Panc1 (cell line): ENCODE measurements around the gene NF1. TPM values are rescaled to one million over a fixed set of nuclear protein-coding genes. Genes with fewer than 3 reads are reported as not detected.

Experiments
- ATAC-seq: fragments of 200-7000 bp; cut with Tn5 transposase; 2 replicates; pipeline ENCODE4 v1.9.1; 2020; ENCODE audit warnings: mild to moderate bottlenecking, moderate library complexity
- BruUV-seq: library from RNA; stranded (reverse); fragments of 400-500 nt; replicated peaks from 2 replicates; lab custom pipeline; 2021; lab: Mats Ljungman, UMichigan
- CTCF ChIA-PET: fragments of 300-600 bp; sonication (Branson Sonifier 250); formaldehyde crosslinking; loops from one replicate; lab custom pipeline; 2022; ENCODE audit warnings: antibody characterized with exemption; lab: Charles Lee
- POLR2A ChIA-PET: fragments of 300-600 bp; sonication (Branson Sonifier 250); formaldehyde crosslinking; loops from one replicate; lab custom pipeline; 2022; ENCODE audit warnings: antibody characterized with exemption; lab: Charles Lee
- DNase-seq: peaks from one replicate; pipeline ENCODE4 v3.0.0-alpha.2; 2010; ENCODE audit warnings: low read depth, low spot score
- H3K27ac ChIP-seq: 2 replicates; pipeline ENCODE4 v1.5.1; 2011; ENCODE audit warnings: mild to moderate bottlenecking, low read length, inconsistent platforms
- H3K27me3 ChIP-seq: fragments of 200-500 bp; sonication (Bioruptor generic); 2 replicates; pipeline ENCODE4 v1.6.0; 2014; ENCODE audit warnings: low read length, inconsistent platforms; ENCODE audit not compliant: control insufficient read depth, insufficient read depth
- H3K36me3 ChIP-seq: fragments of 200-500 bp; sonication (Bioruptor generic); 2 replicates; pipeline ENCODE4 v1.5.1; 2014; ENCODE audit warnings: inconsistent platforms, mild to moderate bottlenecking, low read length, moderate library complexity; ENCODE audit not compliant: control insufficient read depth, insufficient read depth
- H3K4me1 ChIP-seq: 2 replicates; pipeline ENCODE4 v1.5.1; 2011; ENCODE audit warnings: inconsistent platforms, mild to moderate bottlenecking, low read length, moderate library complexity; ENCODE audit not compliant: control insufficient read depth, insufficient read depth
- H3K4me3 ChIP-seq, 2 experiments: 2 replicates each; pipeline ENCODE4 v1.5.1; 2011 to 2012; ENCODE audit warnings: low read depth in 2 of 2, low read length in 2 of 2, mild to moderate bottlenecking in 2 of 2, inconsistent platforms in 1 of 2, moderate library complexity in 1 of 2
- H3K9me3 ChIP-seq: fragments of 200-500 bp; sonication (Bioruptor generic); 2 replicates; pipeline ENCODE4 v1.5.1; 2014; ENCODE audit warnings: low read depth, mild to moderate bottlenecking, inconsistent platforms, low read length, moderate library complexity; ENCODE audit not compliant: control insufficient read depth, insufficient read depth
- CTCF ChIP-seq: fragments of 450-650 bp; IDR thresholded peaks from 2 replicates; pipeline ENCODE4 v1.5.1; 2017; ENCODE audit warnings: mild to moderate bottlenecking
- POLR2AphosphoS5 ChIP-seq: IDR thresholded peaks from 2 replicates; pipeline ENCODE4 v1.6.1; 2012; ENCODE audit warnings: mild to moderate bottlenecking, low read depth, low read length, moderate library complexity
- SIN3A ChIP-seq: IDR thresholded peaks from 2 replicates; pipeline ENCODE4 v1.6.1; 2012; ENCODE audit warnings: low read depth, mild to moderate bottlenecking, low read length, moderate library complexity, borderline replicate concordance; ENCODE audit not compliant: insufficient read depth
- TCF7L2 ChIP-seq: IDR thresholded peaks from 2 replicates; pipeline ENCODE4 v1.6.1; 2011; ENCODE audit warnings: mild to moderate bottlenecking, low read depth, low read length, inconsistent platforms
- in situ Hi-C: cut with HindIII; loops from 2 replicates; pipeline ENCODE4 v1.10.0; 2016; ENCODE audit warnings: low sequenced_read_pairs, low pct_unique_long_range_greater_than_20kb
- intact Hi-C: fragments of 100-400 bp; cut with micrococcal nuclease; formaldehyde crosslinking; loops from one replicate; pipeline ENCODE4 v1.10.0; 2022; ENCODE audit not compliant: unreplicated experiment
- total RNA-seq: library from RNA; stranded (reverse); gene quantifications from one replicate; pipeline ENCODE4 v1.2.1, GENCODE V29; 2021; ENCODE audit not compliant: unreplicated experiment
- TF ChIP-seq, protein P1 (sequence below), 2 experiments: IDR thresholded peaks; 2 replicates each; pipeline ENCODE4 v1.6.1; 2011 to 2012; ENCODE audit warnings: low read depth in 2 of 2, control low read depth in 1 of 2, low read length in 1 of 2, mild to moderate bottlenecking in 1 of 2, moderate library complexity in 1 of 2; ENCODE audit not compliant: insufficient read depth in 1 of 2

The NF1 gene
- total RNA-seq, 1 experiment from 2014 or later, result 82.5 TPM

DNA sequence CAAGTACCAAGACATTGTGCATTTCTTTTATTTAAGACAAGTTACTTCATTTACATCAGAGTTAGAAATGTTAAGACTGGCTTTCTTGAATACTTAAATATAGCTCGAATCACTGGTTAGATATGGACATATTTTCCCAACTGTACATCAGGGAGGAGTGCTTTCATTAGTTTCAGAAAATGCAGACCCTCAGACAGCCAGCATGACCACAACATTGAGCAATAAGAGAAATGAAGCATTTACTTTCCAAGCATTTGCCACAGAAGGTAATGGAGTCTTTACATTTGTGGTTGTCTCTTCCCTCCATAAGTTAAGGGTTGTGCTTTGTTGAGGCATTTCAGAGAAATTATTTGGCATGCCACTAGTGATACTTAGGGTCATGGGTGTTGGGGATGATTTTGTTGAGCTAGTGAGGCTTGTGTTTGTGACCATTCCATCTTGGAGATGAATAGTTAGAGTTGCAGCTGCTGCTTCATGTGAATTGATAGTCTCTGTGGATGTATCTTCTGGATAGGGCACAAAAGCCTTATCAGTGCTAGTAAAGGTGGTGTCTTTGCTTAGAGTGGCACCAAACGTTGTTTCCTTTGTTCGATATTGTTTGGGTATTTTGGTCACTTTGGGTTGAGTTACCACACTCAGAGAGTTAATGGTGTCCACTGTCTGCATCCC is 200.2 kb downstream of the NF1 start:
- Histone ChIP-seq H3K36me3 (no peaks in the 10 kb centered on the region; the same call in 1 of the 2 replicates), H3K4me1 (no peaks in the 10 kb centered on the region), H3K27ac (no peak overlapping the region), H3K9me3 (no peaks in the 10 kb centered on the region), H3K27me3 (no peaks in the 10 kb centered on the region), H3K4me3 (no peak overlapping the region)
- POLR2A ChIA-PET, result interaction anchor here (0.7 kb wide), 1 partner anchor 286 kb away, joined by 3 read pairs; no protein-coding TSS in a partner anchor
- intact Hi-C loops, result no loop called here
- TF ChIP-seq, protein P1, sequence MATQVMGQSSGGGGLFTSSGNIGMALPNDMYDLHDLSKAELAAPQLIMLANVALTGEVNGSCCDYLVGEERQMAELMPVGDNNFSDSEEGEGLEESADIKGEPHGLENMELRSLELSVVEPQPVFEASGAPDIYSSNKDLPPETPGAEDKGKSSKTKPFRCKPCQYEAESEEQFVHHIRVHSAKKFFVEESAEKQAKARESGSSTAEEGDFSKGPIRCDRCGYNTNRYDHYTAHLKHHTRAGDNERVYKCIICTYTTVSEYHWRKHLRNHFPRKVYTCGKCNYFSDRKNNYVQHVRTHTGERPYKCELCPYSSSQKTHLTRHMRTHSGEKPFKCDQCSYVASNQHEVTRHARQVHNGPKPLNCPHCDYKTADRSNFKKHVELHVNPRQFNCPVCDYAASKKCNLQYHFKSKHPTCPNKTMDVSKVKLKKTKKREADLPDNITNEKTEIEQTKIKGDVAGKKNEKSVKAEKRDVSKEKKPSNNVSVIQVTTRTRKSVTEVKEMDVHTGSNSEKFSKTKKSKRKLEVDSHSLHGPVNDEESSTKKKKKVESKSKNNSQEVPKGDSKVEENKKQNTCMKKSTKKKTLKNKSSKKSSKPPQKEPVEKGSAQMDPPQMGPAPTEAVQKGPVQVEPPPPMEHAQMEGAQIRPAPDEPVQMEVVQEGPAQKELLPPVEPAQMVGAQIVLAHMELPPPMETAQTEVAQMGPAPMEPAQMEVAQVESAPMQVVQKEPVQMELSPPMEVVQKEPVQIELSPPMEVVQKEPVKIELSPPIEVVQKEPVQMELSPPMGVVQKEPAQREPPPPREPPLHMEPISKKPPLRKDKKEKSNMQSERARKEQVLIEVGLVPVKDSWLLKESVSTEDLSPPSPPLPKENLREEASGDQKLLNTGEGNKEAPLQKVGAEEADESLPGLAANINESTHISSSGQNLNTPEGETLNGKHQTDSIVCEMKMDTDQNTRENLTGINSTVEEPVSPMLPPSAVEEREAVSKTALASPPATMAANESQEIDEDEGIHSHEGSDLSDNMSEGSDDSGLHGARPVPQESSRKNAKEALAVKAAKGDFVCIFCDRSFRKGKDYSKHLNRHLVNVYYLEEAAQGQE (IDR thresholded peaks at IDR 0.05; ENCODE audit: insufficient read depth in 1 of 2, low read depth in 2 of 2, low read length in 1 of 2), result no peak
- no peak for DNase-seq
- in situ Hi-C loops, result no loop called here
- no peak for ATAC-seq
- CTCF ChIA-PET, result interaction anchor here (0.5 kb wide), 1 partner anchor 309 kb away, joined by 3 read pairs; no protein-coding TSS in a partner anchor
- no TSS peak for BruUV-seq

DNA sequence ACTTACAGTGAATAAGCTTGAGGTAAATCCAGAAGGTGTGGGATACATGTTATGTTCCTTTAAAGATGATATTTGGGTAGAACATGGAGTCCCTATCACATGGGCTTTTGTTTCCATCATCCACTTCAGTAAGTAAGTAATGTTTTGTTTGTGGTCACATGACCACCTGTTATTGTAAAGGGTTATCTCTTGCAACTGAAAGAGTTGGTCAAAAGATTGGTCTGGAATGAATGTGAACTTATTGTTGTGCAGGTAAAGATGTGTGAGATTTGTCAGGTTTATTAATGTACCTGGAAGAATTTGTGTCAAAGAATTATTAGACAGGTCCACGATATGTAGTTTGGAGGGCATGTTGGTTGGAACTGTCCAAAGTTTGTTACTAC is 200.7 kb downstream of the NF1 start:
- no peaks in the 10 kb centered on the region; the same call in 1 of the 2 replicates for H3K36me3 ChIP-seq
- POLR2A ChIA-PET, result interaction anchor here (0.7 kb wide), 1 partner anchor 287 kb away, joined by 3 read pairs; no protein-coding TSS in a partner anchor
- no peak overlapping the region for H3K4me3 ChIP-seq
- no peak for DNase-seq
- no peaks in the 10 kb centered on the region for H3K4me1 ChIP-seq
- CTCF ChIA-PET, result no interaction called here
- no peaks in the 10 kb centered on the region for H3K9me3 ChIP-seq
- BruUV-seq, result no TSS peak
- no peak for ATAC-seq
- in situ Hi-C loops (no loop called here), intact Hi-C loops (no loop called here)
- no peaks in the 10 kb centered on the region for H3K27me3 ChIP-seq
- H3K27ac ChIP-seq, result no peak overlapping the region
- TF ChIP-seq TCF7L2, result no peak
- TF ChIP-seq SIN3A, result no peak
- TF ChIP-seq POLR2AphosphoS5, result no peak
- no peak for TF ChIP-seq CTCF
- TF ChIP-seq, protein P1 (IDR thresholded peaks at IDR 0.05; ENCODE audit: insufficient read depth in 1 of 2, low read depth in 2 of 2, low read length in 1 of 2), result no peak
